Activated naive CD4-positive, alpha-beta T cell treated with anti-CD3 and anti-CD28 coated beads, Interleukin-2, amount 50 U/mL, for 72 hours (primary cell): Measurements from ENCODE around the gene SPRN. TPM values are rescaled to one million over a fixed set of nuclear protein-coding genes. Genes with fewer than 3 reads are reported as not detected.

ENCODE experiments used
- ATAC-seq, 2 donors: fragments of 150-1000 bp; cut with Tn5 transposase; 2 replicates each; pipeline ENCODE4 v1.10.0; 2021; ENCODE audit warnings: mild to moderate bottlenecking in 2 of 2, moderate library complexity in 2 of 2
- DNase-seq, 2 donors: peaks; one replicate each; pipeline ENCODE4 v3.0.0; 2021 to 2022; ENCODE audit warnings: low spot score in 2 of 2
- H3K27ac Mint-ChIP-seq, 2 donors: one replicate each; pipeline ENCODE4 v1.8.0; 2022; ENCODE audit warnings: mild to moderate bottlenecking in 2 of 2, mixed read lengths in 2 of 2
- H3K36me3 Mint-ChIP-seq, 2 donors: one replicate each; pipeline ENCODE4 v1.8.0; 2022; ENCODE audit warnings: mixed read lengths in 2 of 2
- H3K9me3 Mint-ChIP-seq, 2 donors: one replicate each; pipeline ENCODE4 v1.8.0; 2022; ENCODE audit warnings: mixed read lengths in 2 of 2
- total RNA-seq, 2 donors: library from RNA; stranded (reverse); gene quantifications; one replicate each; pipeline ENCODE4 v1.2.3, GENCODE V29; 2022

Gene SPRN
- total RNA-seq, 2 donors from 2014 or later, result not detected

GRCh38 chr10:133401981-133402725 is 22.3 kb downstream of the SPRN start:
- no peaks in the 10 kb centered on the region for H3K9me3 Mint-ChIP-seq
- peak overlapping the region in 1 of 2 donors; percentile 85 for H3K27ac Mint-ChIP-seq
- DNase-seq, result peak in 1 of 2 donors; percentile 49
- no peak for ATAC-seq
- H3K36me3 Mint-ChIP-seq, result peaks cover 36 to 45% of the 10 kb centered on the region in 2 donors

GRCh38 chr10:133401500-133401899 is 22.9 kb downstream of the SPRN start:
- peak in 1 of 2 donors; percentile 45 for DNase-seq
- Mint-ChIP-seq H3K36me3 (peaks cover 31 to 41% of the 10 kb centered on the region in 2 donors), H3K9me3 (no peaks in the 10 kb centered on the region), H3K27ac (peak overlapping the region; percentile 67 to 70)
- ATAC-seq, result peak in 1 of 2 donors; percentile 15

- DNase-seq, result peak in 1 of 2 donors; percentile 16
- Mint-ChIP-seq H3K9me3 (no peaks in the 10 kb centered on the region), H3K27ac (peak overlapping the region; percentile 61 to 67), H3K36me3 (peaks cover 27 to 38% of the 10 kb centered on the region in 2 donors)
- peak; percentile 63 to 75 for ATAC-seq
These were observed 23.6 kb downstream of the SPRN start for GRCh38 chr10:133400624-133401424.

GRCh38 chr10:133399123-133399601 is 25.3 kb downstream of the SPRN start:
- H3K27ac Mint-ChIP-seq, result no peak overlapping the region
- DNase-seq (no peak), ATAC-seq (no peak)
- peaks cover 17 to 38% of the 10 kb centered on the region in 2 donors for H3K36me3 Mint-ChIP-seq
- no peaks in the 10 kb centered on the region for H3K9me3 Mint-ChIP-seq

GRCh38 chr10:133397938-133398337 is 26.5 kb downstream of the SPRN start:
- ATAC-seq (no peak), DNase-seq (no peak)
- Mint-ChIP-seq H3K36me3 (peaks cover 10 to 33% of the 10 kb centered on the region in 2 donors), H3K27ac (peak overlapping the region; percentile 50 to 81), H3K9me3 (no peaks in the 10 kb centered on the region)

GRCh38 chr10:133396035-133396624 is 28.3 kb downstream of the SPRN start:
- Mint-ChIP-seq H3K36me3 (peaks cover 0 to 19% of the 10 kb centered on the region in 2 donors), H3K27ac (no peak overlapping the region), H3K9me3 (no peaks in the 10 kb centered on the region)
- DNase-seq (no peak), ATAC-seq (no peak)

- ATAC-seq (no peak), DNase-seq (no peak)
- Mint-ChIP-seq H3K36me3 (peaks cover 0 to 19% of the 10 kb centered on the region in 2 donors), H3K27ac (peak overlapping the region; percentile 93 to 95), H3K9me3 (no peaks in the 10 kb centered on the region)
These were observed 29.6 kb downstream of the SPRN start for GRCh38 chr10:133394801-133395221.

- H3K9me3 Mint-ChIP-seq, result no peaks in the 10 kb centered on the region
- peak within 1 kb of the TSS; percentile 93 to 95 for H3K27ac Mint-ChIP-seq
- H3K36me3 Mint-ChIP-seq, result peaks cover 0 to 19% of the 10 kb centered on the region in 2 donors
- DNase-seq (peak; percentile 96 to 99), ATAC-seq (peak; percentile 86 to 90)
These were observed 30.3 kb downstream of the SPRN start, which contains the start of gene MTG1 for GRCh38 chr10:133394064-133394663. MTG1 (plus strand) TSS chr10:133394157; CDS start chr10:133394221, 64 bp downstream.

- no peak for DNase-seq
These were observed 30.9 kb downstream of the SPRN start for GRCh38 chr10:133393401-133394063.

GRCh38 chr10:133391761-133392518 is 32.5 kb downstream of the SPRN start:
- Mint-ChIP-seq H3K9me3 (no peaks in the 10 kb centered on the region), H3K36me3 (peaks cover 0 to 6% of the 10 kb centered on the region in 2 donors), H3K27ac (peak overlapping the region; percentile 91 to 93)
- DNase-seq, result no peak
- no peak for ATAC-seq

More at GRCh38 chr10:133393401-133394063, 30.9 kb downstream of the SPRN start:
- Mint-ChIP-seq H3K9me3 (no peaks in the 10 kb centered on the region), H3K36me3 (peaks cover 0 to 16% of the 10 kb centered on the region in 2 donors), H3K27ac (peak overlapping the region; percentile 47 to 93)
- ATAC-seq, result no peak

- ATAC-seq (no peak), DNase-seq (no peak)
- Mint-ChIP-seq H3K9me3 (no peaks in the 10 kb centered on the region), H3K27ac (peak overlapping the region; percentile 91 to 93), H3K36me3 (peaks cover 0 to 6% of the 10 kb centered on the region in 2 donors)
These were observed 33.2 kb downstream of the SPRN start for GRCh38 chr10:133391249-133391635.

- H3K9me3 Mint-ChIP-seq, result no peaks in the 10 kb centered on the region
- DNase-seq (no peak), ATAC-seq (peak; percentile 4 to 15)
- H3K36me3 Mint-ChIP-seq, result peaks cover 0 to 6% of the 10 kb centered on the region in 2 donors
- peak overlapping the region; percentile 91 to 93 for H3K27ac Mint-ChIP-seq
These were observed 33.7 kb downstream of the SPRN start for GRCh38 chr10:133390597-133391248.

- Mint-ChIP-seq H3K27ac (peak overlapping the region; percentile 82 to 91), H3K36me3 (no peaks in the 10 kb centered on the region), H3K9me3 (no peaks in the 10 kb centered on the region)
- ATAC-seq, result peak; percentile 29 to 49
- DNase-seq, result no peak
These were observed 35.2 kb downstream of the SPRN start for GRCh38 chr10:133388973-133389818.
